ENCODE results near the gene BOD1. TPM values are rescaled to one million over a fixed set of nuclear protein-coding genes. Genes with fewer than 3 reads are reported as not detected.

Gene BOD1
- polyA plus RNA-seq, 2 of the 4 experiments (the other 2 are of a cell fraction): 59.1 to 102 TPM

DNA sequence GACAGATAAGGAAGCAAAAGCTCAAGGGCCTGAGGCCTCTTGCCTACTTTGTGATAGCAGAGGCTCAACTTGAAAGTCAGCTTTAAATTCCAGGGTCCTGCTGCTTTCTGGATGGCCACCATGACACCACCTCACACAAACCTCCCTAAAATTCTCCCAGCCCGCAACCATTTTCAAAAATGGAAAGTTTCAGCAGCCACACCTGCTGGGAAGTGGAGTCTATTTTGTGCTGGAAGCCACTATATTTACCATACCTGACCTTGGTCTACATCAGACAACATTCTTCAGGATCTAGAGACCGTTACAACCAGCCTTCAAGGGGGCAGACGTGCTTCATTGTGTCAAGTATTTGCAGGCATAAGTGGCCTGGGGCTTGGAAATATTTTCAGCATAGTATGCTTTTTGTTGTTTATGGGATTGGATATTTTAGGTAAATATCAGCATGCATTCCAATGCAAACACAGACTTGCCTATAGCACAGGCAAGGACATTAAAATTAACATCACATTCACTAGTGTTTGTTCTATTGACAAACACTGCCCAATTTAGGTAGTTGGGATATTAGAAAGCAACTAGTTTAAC is 50.9 kb downstream of the BOD1 start:
- 64% methylated on average over 3 of the region's 3 CpGs for WGBS (ENCODE audit: missing lambda C conversion rate)
- ATAC-seq: no peak
- H3K4me3 ChIP-seq: no peak overlapping the region
- H3K9me3 ChIP-seq: peaks cover 31% of the 10 kb centered on the region
- POLR2A ChIA-PET: no interaction called here
- H3K27ac ChIP-seq: no peak overlapping the region
- FAIRE-seq: no peak
- H3K4me2 ChIP-seq: no peak overlapping the region
- H3K4me1 ChIP-seq: no peaks in the 10 kb centered on the region
- TF ChIP-seq HMGXB4 (CRISPR knock-in tag; IDR thresholded peaks at IDR 0.05; ENCODE audit: borderline replicate concordance) (no peak), MAX (IDR thresholded peaks at IDR 0.05) (no peak), SREBF2 (IDR thresholded peaks at IDR 0.05) (no peak), ZSCAN20 (CRISPR knock-in tag; IDR thresholded peaks at IDR 0.05) (no peak), KDM5A (IDR thresholded peaks at IDR 0.05) (no peak), EHF (CRISPR knock-in tag; IDR thresholded peaks at IDR 0.05) (no peak), CEBPB (IDR thresholded peaks at IDR 0.05) (no peak), HOXB13 (CRISPR knock-in tag; IDR thresholded peaks at IDR 0.05; ENCODE audit: low read depth) (no peak), EHMT2 (IDR thresholded peaks at IDR 0.05; ENCODE audit: low read depth) (no peak), ESRRA (IDR thresholded peaks at IDR 0.05; ENCODE audit: borderline replicate concordance, low read length) (no peak), FOSB (CRISPR knock-in tag; IDR thresholded peaks at IDR 0.05) (no peak), JUN (IDR thresholded peaks at IDR 0.05) (no peak), RARB (CRISPR knock-in tag; IDR thresholded peaks at IDR 0.05) (no peak), HEYL (CRISPR knock-in tag; IDR thresholded peaks at IDR 0.05) (no peak), POLR2AphosphoS2 (conservative IDR thresholded peaks at IDR 0.05; ENCODE audit: low read length) (no peak), NFE2L2 (conservative IDR thresholded peaks at IDR 0.05; ENCODE audit: low read length) (no peak), ZNF302 (CRISPR knock-in tag; IDR thresholded peaks at IDR 0.05) (no peak)
- CTCF ChIA-PET: no interaction called here
- no peak for DNase-seq (ENCODE audit: low read depth in 1 of 2, low spot score in 1 of 2)

DNA sequence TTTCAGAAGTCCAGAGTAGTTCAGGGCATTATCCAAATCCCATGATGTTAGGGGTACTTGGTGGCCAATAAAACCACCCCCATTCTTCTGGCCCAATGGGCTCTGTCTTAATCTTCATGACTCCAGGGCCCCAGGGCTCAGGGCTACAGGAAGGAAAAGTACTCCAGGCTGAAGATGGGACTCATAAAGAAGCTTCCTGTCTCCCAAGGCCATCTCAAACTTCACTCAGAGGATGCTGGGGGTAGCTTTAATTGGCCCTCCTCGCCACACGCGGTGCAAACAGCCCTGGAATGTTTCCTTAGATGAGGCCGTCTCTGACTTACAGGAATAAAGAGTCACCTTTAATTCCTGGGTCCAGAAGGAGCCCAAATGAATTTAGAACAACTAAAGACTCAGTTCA is 52.3 kb downstream of the BOD1 start:
- Histone ChIP-seq H3K4me3 (no peak overlapping the region), H3K4me2 (no peak overlapping the region), H3K9me3 (peaks cover 45% of the 10 kb centered on the region), H3K27ac (no peak overlapping the region), H3K4me1 (no peaks in the 10 kb centered on the region)
- ChIA-PET CTCF (interaction anchor here (1.1 to 2.4 kb wide), 2 partner anchors 9 to 40 kb away, joined by 5 to 13 read pairs; no protein-coding TSS in a partner anchor), POLR2A (interaction anchor here (0.5 kb wide), 1 partner anchor 27 kb away, joined by 3 read pairs; no protein-coding TSS in a partner anchor)
- FAIRE-seq: no peak
- TF ChIP-seq NPAS2 (CRISPR knock-in tag; IDR thresholded peaks at IDR 0.05; ENCODE audit: borderline replicate concordance): no peak
- DNase-seq (ENCODE audit: low read depth in 1 of 2, low spot score in 1 of 2): no peak
- 52% methylated on average over 4 of the region's 4 CpGs for WGBS (ENCODE audit: missing lambda C conversion rate)
- ATAC-seq: no peak

GRCh38 chr5:173563246-173563645 is 53.2 kb downstream of the BOD1 start:
- DNase-seq (ENCODE audit: low read depth in 1 of 2, low spot score in 1 of 2) (no peak), FAIRE-seq (no peak), ATAC-seq (no peak)
- H3K4me1 ChIP-seq: no peaks in the 10 kb centered on the region
- 31% methylated on average over 6 of the region's 6 CpGs for whole genome bisulfite sequencing (ENCODE audit: missing lambda C conversion rate)
- no peak overlapping the region for H3K27ac ChIP-seq
- H3K9me3 ChIP-seq: peaks cover 39% of the 10 kb centered on the region
- H3K4me3 ChIP-seq: no peak overlapping the region
- no peak for TF ChIP-seq JUN (IDR thresholded peaks at IDR 0.05)
- TF ChIP-seq HOXA7 (CRISPR knock-in tag; IDR thresholded peaks at IDR 0.05): no peak
- TF ChIP-seq ZFP36 (IDR thresholded peaks at IDR 0.05; ENCODE audit: borderline replicate concordance, partially characterized antibody): no peak
- no peak for TF ChIP-seq ZNF302 (CRISPR knock-in tag; IDR thresholded peaks at IDR 0.05)
- TF ChIP-seq FOXS1 (CRISPR knock-in tag; IDR thresholded peaks at IDR 0.05): no peak
- no peak for TF ChIP-seq CBX2 (IDR thresholded peaks at IDR 0.05; ENCODE audit: borderline replicate concordance, low read depth)
- TF ChIP-seq FOSL2 (IDR thresholded peaks at IDR 0.05): no peak
- no peak for TF ChIP-seq FOSL2 (CRISPR knock-in tag; IDR thresholded peaks at IDR 0.05)
- no peak for TF ChIP-seq RAD21 (conservative IDR thresholded peaks at IDR 0.05 in 1 of 2, IDR thresholded peaks at IDR 0.05 in 1 of 2)
- ChIA-PET POLR2A (interaction anchor here (0.5 kb wide), 1 partner anchor 26 kb away, joined by 3 read pairs; no protein-coding TSS in a partner anchor), CTCF (interaction anchor here (0.9 to 2.4 kb wide), 3 partner anchors 10 to 269 kb away, joined by 3 to 13 read pairs (median 3); no protein-coding TSS in a partner anchor)
- H3K4me2 ChIP-seq: no peak overlapping the region

Data from A549 (cell line).